HG03342 (cell line): ENCODE results near the gene CSN1S1.
"Not testable (repeated sequence)": the region's sequence is repeated elsewhere in the genome, so short reads cannot be mapped to it uniquely, and the experiment has no call there.

Source experiments
- ATAC-seq: cut with Tn5 transposase; IDR thresholded peaks from one replicate; pipeline ENCODE4 v1.9.1; 2021; ENCODE audit warnings: mild to moderate bottlenecking, moderate library complexity; ENCODE audit not compliant: unreplicated experiment

Gene CSN1S1, protein sequence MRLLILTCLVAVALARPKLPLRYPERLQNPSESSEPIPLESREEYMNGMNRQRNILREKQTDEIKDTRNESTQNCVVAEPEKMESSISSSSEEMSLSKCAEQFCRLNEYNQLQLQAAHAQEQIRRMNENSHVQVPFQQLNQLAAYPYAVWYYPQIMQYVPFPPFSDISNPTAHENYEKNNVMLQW

DNA sequence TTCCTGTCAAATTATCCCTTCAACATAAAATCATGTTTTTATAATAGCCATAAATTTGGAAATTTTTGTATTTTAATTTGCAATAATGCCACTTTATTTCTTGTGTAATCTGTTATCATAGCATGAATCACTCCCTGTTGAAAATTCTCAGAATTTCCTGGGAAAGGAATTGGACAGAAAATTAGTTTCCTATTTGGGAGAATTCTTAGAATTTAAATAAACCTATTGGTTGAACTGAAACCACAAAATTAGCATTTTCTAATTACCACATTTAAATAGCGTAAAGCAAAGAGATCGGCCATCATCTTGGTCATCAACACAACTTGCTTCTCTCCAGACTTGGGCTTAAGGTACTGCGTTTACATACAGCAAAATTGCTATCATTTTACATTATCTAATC lies at the start of gene CSN1S1:
CSN1S1 (plus strand) TSS at position 301 of the 400 bp plus-strand sequence. CDS start 1,488 bp downstream, outside the sequence.
- no peak for ATAC-seq

DNA sequence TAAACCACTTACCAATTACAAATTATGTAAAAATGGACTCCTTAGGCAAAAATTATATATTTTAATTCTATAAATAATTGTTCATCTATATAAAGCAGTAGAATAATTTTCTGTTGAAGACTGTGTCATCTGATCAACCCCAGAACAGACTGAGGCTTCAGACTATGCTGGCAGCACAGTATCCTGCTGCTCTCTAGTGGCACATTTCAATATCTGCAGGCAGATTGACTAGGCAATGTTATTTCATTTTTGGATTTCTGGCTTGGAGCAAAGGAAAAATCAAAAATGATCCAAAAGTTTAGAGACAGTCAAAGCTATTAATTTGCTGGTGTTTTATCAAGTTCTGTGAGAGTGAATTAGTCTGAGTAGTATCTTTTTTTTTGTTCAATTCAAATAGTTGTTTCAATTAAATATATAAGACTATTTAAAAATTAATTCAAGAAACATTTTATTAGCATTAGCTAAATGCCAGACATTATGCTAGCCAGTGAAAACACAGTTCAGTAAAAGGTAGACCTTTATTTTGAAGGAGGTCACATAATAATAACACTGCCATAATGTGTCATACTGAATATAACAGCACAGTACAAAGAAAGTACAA lies 49.6 kb upstream of the CSN1S1 start:
- no peak for ATAC-seq

DNA sequence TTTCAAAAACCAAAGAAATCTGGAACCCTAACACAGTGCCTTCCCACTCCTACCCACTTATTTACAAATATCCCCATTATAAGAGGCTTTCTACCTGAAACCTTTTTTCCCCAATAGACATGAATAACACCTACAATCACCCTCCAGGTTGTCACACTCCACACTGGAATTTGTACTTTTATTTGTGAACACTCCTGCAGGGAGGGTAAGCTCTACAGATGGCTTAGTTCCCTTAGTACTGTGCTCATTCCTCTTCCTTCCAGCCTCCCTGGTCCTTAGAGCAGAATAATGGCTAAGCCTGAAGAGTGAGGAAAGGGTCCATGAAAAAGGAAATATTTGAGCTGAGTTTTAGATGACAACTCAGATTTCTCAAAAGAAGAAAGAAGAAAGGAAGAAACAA lies 48.7 kb upstream of the CSN1S1 start:
- ATAC-seq = no peak

DNA sequence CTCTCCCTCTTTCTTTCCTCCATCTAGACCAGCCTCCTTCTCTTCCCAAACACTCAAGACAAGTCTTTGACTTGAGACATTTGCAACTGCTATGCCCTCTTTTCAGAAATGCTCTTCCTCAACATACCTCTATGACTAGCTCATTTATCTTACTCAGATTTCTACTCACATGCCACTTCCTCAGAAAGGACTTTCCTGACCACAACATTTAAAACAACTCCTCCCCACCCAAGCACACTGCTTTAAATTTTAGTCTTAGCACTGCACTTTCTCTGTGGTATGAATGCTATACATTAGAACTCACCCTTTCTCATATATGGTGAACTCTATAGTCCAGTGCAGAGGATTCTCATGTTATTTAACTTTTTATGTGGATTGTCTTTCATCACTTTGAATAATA lies 42.5 kb upstream of the CSN1S1 start:
- no peak for ATAC-seq

DNA sequence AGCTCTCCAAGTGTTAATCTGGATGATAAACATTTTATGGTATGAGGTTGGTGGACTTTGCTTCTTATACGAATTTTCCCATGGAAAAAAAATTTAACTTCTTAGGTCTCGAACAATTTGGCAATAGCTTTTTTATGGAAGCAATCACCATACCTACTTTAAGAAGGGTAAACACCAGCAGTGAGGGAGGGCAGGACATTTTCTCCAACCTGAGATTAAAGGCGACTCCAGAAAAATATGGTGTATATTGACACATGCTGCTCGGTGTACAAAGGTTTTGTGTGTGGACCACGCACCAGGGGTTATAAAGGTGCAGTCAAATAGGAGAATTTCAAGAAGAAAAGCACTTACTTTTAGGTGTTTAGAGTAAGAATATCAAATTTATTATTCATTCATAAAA lies 36.7 kb upstream of the CSN1S1 start:
- ATAC-seq = no peak

DNA sequence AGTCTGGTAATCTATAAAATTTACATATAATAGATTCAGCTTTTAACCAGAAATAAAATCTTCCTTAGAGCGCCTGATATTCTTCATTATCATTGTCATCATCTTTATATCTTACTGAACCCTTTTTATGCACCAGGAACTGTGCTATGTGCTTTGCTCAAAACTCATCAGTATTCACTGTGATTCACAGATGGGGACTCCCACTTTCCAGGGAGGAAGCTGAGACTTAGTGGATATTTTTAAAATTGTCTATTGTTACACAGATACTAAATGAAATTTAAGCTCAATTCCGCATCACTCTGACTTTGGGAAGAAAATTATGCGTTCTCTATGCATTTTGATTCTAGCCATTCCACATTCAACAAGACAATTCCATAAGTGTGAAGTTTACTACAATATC lies 36.1 kb upstream of the CSN1S1 start:
- no peak for ATAC-seq

DNA sequence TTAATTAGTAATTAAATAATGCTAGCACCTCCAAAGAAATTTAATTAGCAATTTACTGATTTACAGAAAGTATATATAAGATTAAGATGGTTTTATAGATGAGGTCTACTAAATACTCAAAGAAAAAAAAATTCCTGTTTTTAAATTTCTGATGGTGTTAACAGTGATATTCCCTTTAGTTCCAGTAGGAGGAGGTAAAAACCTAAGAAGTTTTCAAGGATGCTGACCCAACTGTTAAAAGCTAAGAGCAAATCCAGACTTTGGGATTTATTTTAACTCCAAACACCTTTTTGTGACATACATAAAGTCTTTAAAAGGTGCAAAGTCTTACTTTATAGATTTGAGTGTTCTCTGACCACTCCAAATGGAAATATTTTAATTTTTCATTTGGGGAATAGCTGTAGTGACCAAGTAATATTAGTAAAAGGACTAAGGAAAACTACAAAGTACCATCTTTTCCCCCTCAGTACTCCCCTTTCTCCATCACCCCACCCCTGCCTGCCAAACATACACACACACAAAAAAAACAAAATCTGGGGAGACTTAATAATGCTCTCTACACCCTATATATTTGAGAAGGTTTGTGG lies 34.2 kb upstream of the CSN1S1 start:
- ATAC-seq = no peak

DNA sequence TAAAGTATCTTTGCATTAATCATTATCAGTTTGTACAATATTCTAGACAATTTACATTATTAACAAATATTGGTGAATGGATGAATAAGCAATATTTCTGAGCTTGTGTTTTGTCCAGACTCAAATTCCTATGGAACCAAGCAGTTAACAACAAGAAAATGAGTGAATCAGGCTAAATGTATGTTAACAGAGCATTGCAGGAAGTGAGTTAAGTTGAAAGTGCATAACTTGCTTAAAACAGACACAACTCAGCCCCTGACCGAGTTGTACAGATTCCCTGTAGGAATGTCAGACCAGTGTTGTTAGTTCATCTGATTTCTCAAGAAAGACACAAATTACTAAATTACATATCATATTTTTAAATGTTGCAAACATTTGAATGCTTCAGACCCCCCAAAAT lies 23.7 kb upstream of the CSN1S1 start:
- no peak for ATAC-seq

DNA sequence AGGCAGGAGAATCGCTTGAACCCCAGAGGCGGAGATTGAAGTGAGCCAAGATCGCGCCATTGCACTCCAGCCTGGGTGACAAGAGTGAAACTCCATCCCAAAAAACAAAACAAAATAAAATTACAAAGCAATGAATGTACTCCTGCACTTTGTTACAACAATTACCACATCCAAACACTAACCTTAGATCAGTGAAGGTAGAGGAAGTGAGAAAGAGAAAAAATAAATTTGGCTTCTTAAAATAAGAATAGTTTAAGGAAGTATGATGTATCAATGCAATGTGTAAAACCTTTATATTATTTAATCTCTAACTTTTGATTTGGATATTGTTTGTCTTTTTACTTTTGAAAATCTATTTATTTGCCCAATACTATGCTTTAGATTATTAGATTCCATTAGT lies 21.7 kb upstream of the CSN1S1 start:
- no peak for ATAC-seq

DNA sequence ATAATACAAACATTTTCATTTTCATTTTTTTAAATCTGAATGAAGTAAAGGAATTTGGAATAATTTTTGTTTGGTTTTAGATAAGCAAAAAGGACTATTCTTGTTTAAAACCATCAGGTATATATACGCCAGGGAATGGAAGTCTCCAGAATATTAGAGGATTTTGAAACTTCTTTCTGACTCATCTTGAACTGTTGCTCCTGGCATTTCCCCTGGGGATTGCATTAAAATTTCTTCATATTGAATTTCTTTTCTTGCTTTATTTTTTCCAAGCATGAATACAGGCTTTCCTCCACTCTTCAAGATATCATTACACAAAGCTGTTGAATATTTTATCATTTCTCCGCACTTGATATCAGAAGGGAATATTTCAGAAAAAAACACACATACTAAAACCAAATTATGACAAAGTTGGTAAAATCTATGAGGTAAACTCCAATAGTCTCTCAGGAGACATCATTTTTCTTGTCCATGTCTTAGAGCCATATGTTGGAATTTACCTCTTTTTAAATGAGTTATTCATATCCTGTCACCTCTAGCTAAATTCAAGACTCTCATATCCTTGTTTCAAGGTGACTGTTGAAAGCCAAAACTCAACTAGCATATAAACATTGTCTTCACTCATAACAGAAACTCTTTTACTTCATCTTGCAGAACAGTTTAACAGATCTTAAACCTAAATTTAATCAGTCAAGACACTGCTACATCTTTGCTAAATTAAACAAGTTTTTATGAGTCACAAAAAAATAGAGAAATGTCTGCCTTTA lies 20.7 kb upstream of the CSN1S1 start:
- peak; percentile 84 for ATAC-seq

DNA sequence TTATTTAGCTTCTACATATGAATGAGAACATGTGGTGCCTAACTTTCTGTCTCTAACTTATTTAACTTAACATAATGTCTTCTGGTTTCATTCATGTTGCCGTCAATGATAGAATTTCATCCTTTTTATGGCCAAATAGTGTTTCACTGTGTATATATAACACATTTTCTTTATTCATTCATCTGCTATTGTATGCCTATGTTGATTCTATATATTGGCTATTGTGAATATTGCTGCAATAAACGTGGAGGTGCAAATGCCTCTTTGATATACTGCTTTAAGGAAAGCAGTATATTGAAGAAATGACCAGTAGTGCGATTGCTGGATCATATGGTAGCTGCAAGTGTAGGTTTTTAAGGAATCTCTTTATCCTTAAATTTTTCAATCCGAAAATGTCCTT lies 10.0 kb upstream of the CSN1S1 start:
- no peak for ATAC-seq

DNA sequence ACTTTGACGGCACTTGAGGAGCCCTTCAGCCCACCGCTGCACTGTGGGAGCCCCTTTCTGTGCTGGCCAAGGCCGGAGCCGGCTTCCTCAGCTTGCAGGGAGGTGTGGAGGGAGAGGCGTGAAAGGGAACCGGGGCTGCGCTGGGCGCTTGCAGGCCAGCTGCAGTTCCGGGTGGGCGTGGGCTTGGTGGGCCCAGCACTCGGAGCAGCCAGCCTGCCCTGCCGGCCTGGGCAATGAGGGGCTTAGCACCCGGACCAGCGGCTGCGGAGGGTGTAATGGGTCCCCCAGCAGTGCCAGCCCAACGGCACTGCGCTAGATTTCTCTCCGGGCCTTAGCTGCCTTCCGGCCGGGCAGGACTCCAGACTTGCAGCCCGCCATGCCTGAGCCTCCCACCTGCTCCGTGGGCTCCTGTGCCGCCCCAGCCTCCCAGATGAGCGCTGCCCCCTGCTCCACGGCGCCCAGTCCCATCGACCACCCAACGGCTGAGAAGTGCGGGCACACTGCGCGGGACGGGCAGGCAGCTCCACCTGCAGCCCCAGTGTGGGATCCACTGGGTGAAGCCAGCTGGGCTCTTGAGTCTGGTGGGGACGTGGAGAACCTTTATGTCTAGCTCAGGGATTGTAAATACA lies 7.0 kb upstream of the CSN1S1 start:
- not testable (repeated sequence) for ATAC-seq

DNA sequence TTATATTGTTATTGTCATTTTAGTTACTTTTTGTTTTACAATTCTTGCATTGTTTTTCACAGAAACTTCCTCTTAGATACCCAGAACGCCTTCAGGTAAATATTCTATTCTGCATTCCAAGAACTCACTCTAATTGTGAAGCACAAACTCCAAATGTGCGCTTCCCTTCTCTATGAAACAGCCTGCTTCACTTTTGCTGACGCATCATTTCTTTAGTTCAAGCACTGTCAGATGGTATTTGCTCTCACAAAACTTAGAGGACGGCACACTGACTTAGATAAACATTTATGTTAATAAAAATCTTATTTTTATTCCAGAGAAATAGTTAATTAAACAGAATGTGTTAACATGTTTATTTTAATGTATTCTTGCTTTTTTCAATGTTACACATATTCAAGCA lies 3.3 kb downstream of the CSN1S1 start:
- no peak for ATAC-seq

DNA sequence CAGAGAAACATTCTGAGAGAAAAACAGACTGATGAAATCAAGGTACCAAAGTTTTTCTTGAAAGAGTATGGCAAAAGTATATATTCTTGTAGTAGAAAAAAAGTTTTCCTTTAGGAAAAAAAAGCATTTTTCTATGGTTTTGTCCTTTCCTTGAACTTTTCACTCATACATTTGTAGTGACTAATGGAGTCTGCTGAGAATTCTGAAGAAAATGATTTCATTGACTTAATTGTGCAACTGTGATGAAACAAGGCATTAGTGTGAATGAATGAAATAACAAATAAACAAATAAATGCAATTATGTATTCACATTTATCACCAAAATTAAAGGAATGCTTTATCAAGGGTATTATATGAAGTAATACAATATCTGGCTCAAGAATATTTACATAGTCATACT lies 5.7 kb downstream of the CSN1S1 start:
- ATAC-seq = no peak

DNA sequence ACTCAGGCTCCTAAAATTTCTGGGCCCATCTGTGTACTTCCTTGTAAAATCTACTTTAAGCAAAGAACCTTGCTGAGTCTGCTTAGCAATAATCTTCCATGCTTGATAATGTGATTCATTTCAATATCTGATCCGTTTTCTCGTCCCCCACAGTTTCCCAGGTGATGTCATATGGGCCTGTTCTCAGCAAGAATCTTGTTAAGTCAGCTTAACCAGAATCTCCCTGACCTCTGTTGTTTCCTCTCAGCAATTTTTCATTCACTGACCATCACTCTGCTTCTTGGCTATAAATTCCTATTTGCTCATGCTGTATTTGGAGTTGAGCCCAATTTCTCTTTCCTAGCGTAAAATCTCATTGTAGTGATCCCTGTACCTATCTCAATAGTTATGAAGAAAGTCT lies 20.7 kb downstream of the CSN1S1 start:
- no peak for ATAC-seq

DNA sequence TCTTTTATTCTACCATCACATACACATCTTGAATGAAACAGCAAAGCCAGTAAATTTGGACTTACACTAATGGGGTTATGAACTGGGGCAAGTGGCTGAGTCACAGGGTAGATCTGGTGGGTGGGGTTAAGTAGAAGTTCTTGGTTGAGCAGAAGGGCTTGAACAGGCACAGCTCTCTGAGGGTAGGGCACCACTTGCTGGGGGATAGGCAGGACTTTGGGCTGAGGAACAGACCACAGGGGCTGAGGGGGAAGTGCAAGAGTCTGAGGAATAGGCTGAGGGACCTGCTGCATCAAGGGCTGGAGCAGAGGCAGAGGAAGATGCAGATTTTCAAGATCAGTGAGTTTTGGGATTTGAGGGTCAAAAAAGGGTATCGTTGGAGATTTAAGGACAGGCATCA lies 26.3 kb downstream of the CSN1S1 start:
- no peak for ATAC-seq

DNA sequence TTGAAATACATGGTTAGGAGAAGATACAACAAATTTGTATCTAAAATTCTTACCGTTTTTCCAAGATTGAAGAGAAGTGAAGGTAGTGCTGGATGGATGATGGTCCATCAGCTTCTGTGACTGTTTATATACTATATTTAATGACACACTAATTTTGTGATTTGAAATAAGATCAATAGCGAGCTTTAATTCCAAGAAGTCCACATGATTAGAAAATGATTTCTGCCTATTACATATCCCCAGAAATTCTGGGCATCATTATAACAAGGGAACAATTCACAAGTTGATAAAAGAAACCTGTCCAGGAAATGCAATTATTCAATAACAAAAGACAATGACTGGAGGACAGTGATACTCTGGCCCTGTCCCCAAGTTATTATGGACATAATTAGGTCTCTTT lies 34.8 kb downstream of the CSN1S1 start, which contains the start of gene CSN2:
CSN2 (minus strand) TSS at position 101 of the 400 bp plus-strand sequence. CDS start 4,733 bp downstream, outside the sequence.
- no peak for ATAC-seq

DNA sequence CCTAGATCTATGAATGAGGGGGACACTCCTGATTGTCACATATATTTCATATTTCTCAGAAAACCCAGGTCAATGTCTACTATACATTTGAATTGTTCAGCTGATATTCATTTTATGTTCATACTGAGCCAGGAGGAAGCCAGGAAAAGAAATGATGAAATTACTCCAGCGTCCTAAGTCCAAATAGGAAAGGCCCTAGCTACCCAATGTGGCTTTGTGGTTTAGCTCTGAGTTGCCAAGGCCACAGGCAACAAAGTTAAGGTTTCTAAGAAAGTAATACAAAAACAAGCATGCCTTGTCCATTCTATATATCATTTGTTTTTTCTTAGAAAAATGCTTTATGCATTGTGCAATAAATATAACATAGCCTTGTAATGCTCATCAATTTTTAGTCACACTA lies 39.2 kb downstream of the CSN1S1 start:
- ATAC-seq = no peak

DNA sequence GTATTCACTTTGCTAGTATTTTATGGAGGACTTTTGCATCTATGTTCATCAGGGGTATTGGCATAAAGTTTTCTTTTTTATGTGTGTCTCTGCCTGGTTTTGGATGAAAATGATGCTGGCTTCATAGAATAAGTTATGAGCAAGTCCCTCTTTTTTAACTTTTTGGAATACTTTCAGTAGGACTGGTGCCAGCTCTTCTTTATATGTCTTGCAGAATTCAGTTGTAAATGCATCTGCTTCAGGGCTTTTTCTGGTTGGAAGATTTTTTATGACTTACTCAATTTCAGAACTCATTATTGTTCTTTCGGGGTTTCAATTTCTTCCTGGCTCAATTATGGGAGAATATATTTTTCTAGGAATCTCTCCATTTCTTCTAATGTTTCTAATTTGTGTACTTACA lies 43.8 kb downstream of the CSN1S1 start:
- no peak for ATAC-seq

DNA sequence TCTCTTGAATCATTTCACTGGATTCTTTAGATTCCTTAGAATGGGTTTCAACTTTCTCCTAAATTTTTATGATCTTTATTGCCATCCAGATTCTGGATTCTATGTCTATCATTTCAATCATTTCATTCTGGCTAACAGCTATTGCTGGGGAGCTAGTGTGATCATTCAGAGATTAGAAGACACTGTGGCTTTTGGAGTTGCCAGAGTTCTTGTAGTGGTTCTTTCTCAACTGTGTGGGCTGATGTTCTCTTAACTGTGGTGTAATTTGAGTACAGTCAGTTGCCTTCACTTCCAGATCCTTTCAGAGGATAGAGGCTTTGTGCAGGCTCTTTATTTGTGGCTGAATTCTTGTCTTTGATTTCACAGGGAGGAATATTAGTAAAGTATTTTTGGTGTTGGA lies 46.7 kb downstream of the CSN1S1 start:
- ATAC-seq = no peak

DNA sequence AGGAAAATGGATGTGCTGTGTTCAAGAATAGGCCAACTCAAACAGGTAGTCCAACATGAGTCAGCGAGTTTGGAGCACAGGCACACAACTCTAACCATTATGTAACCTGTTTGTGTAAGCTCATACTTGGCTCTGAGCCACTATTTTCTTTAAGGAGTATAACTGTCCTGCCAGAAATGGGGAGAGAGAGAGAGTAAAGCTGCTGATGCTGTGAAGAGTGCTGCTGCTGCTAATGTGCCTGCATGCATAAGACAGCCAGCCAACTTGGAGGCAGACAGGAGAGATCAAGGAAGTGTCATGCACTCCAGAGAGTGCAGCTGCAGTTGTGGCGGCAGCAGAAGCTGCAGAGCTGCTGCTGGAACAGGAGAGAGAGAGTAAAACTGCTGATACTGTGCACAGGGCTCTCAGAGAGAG lies 53.2 kb downstream of the CSN1S1 start:
- peak; percentile 43 for ATAC-seq
